Heart left ventricle (tissue), 16 donors: Measurements from ENCODE around the gene TRIOBP. TPM values are rescaled to one million over a fixed set of nuclear protein-coding genes. Genes with fewer than 3 reads are reported as not detected.

ENCODE experiments used
- ATAC-seq, 4 donors: fragments of 200-7000 bp; cut with Tn5 transposase; one replicate each; pipeline ENCODE4 v1.9.1; 2020 to 2022; ENCODE audit warnings: moderate library complexity in 4 of 4, mild to moderate bottlenecking in 3 of 4, moderate number of reproducible peaks in 1 of 4
- DNase-seq, 5 donors: peaks; one replicate each; pipeline ENCODE4 v3.0.0-alpha.2; 2020
- H3K27ac ChIP-seq, 12 donors: fragments of 200-600 bp; sonication (generic) in 4 of 12; one replicate each; pipeline versions ENCODE4 v1.5.0 to v1.8.0; 2016 to 2022; ENCODE audit warnings: mild to moderate bottlenecking in 2 of 12
- H3K27me3 ChIP-seq, 9 donors: fragments of 200-600 bp; sonication (generic) in 2 of 9; one replicate each; pipeline versions ENCODE4 v1.5.1 to v1.8.0; 2016 to 2022; ENCODE audit warnings: mild to moderate bottlenecking in 3 of 9
- H3K36me3 ChIP-seq, 9 donors: fragments of 200-600 bp; sonication (generic) in 2 of 9; one replicate each; pipeline versions ENCODE4 v1.5.0 to v1.8.0; 2018 to 2022; ENCODE audit warnings: mild to moderate bottlenecking in 2 of 9
- H3K4me1 ChIP-seq, 12 donors: fragments of 200-600 bp; sonication (generic) in 4 of 12; one replicate each; pipeline versions ENCODE4 v1.5.0 to v1.8.0; 2016 to 2022; ENCODE audit warnings: mild to moderate bottlenecking in 3 of 12
- H3K4me3 ChIP-seq, 12 donors: fragments of 200-600 bp; sonication (generic) in 4 of 12; one replicate each; pipeline versions ENCODE4 v1.5.0 to v1.8.0; 2017 to 2022; ENCODE audit warnings: mild to moderate bottlenecking in 9 of 12, moderate library complexity in 4 of 12
- H3K9me3 ChIP-seq, 12 donors: fragments of 200-600 bp; sonication (generic) in 4 of 12; one replicate each; pipeline versions ENCODE4 v1.5.0 to v1.8.0; 2016 to 2022; ENCODE audit warnings: mild to moderate bottlenecking in 1 of 12
- CTCF ChIP-seq, 12 donors: fragments of 200-600 bp; sonication (generic) in 4 of 12; IDR thresholded peaks; one replicate each; pipeline versions ENCODE4 v1.5.0 to v1.8.0; 2018 to 2022; ENCODE audit warnings: antibody characterized with exemption in 12 of 12, mild to moderate bottlenecking in 5 of 12
- POLR2A ChIP-seq, 2 donors: fragments of 450-650 bp; IDR thresholded peaks; one replicate each; pipeline ENCODE4 v1.6.1; 2017; ENCODE audit warnings: antibody characterized with exemption in 2 of 2, mild to moderate bottlenecking in 2 of 2, moderate library complexity in 2 of 2
- WGBS, 4 donors: extraction: QIAGEN DNeasy Blood & Tissue Kit in 2 of 4; methylation state at CpG; one replicate each; pipeline versions ENCODE4 v1.1.5 to v1.1.7; 2013 to 2018; 5-methylcytosine and 5-hydroxymethylcytosine counted together
- intact Hi-C, 10 donors: fragments of 100-400 bp; cut with DNase I; formaldehyde crosslinking; loops; one replicate each; pipeline versions ENCODE4 v1.11.1 to v1.14.2; 2022
- polyA plus RNA-seq, 2 donors: library from polyadenylated mRNA; stranded (reverse); fragments of 200-250 nt; gene quantifications; one replicate each; pipeline ENCODE4 v1.2.3, GENCODE V29; 2013
- total RNA-seq, 9 donors: library from RNA; depleted of rRNA in 2 of 9; stranded (reverse); fragments of >200 nt in 2 of 9; fragmentation: NEBNext Ultra II Directional in 3 of 9; extraction: Animal tissue kit (Norgen Biotek cat#: 25700) in 3 of 9; gene quantifications; one replicate each; pipeline versions ENCODE4 v1.1.0 to v1.2.4, GENCODE V29; 2016 to 2023
- donor health status: ischemic (EF 13 %, LVEDD 7.1; RV severe dilation, severe dysfunction).
- donor health status: healthy with polysubstance abuse.
- donor health status: DM: no; HTN: yes; CAD: no.
- donor health status: DM: no; HTN: no; CAD: no.
- donor health status: ischemic (EF 25% LVEDD 6.9; RV normal size, moderate dysfunction).
- donor health status: ischemic (EF 25% LVEDD 5.7; RV mildly dilated, moderate dysfunction).
- donor health status: healthy.
- donor health status: DM: yes; HTN: yes; CAD: no.
- donor health status: ischemic (EF 35%, LVEDD 5.7; RV mildly dilated, moderate dysfunction).
- donor health status: nonischemic (EF 11% LVEDD 7.7; RV severe dilation, severe dysfunction).
- donor health status: DM: yes; HTN: yes; CAD: no.
- donor health status: PGD.
- donor health status: ischemic (EF 29% LVEDD 5.4; RV normal size, mild dysfunction).
- donor health status: nonischemic (EF 23%, LVEDD 6.1; RV moderate dilation, normal function).

Gene TRIOBP
- total and polyA plus RNA-seq, 11 donors, result 54.9 to 147 (median 94.7) TPM

- intact Hi-C loops, result loop anchor here in 1 of 10 donors (10.0 kb wide), 1 partner anchor 53 kb away; no protein-coding TSS in a partner anchor
- peak in 1 of 2 donors; percentile 56 for TF ChIP-seq POLR2A (IDR thresholded peaks at IDR 0.05)
- TF ChIP-seq CTCF (IDR thresholded peaks at IDR 0.05), result no peak
- peak within 1 kb of the TSS; percentile 48 to 85 (median 74) for H3K4me3 ChIP-seq
- no peaks in the 10 kb centered on the region for H3K27me3 ChIP-seq
- ATAC-seq, result peak; percentile 87 to 92 (median 90)
- peak within 1 kb of the TSS in 10 of 12 donors; percentile 52 to 97 (median 80) for H3K27ac ChIP-seq
- H3K4me1 ChIP-seq, result peaks cover 0 to 57% (median 30%) of the 10 kb centered on the region in 12 donors
- peak; percentile 95 to 97 (median 97) for DNase-seq
- no peaks in the 10 kb centered on the region for H3K36me3 ChIP-seq
- 0 to 1% (median 0%) methylated on average over 16 to 73 of the region's 73 CpGs for WGBS, 4 donors
- no peaks in the 10 kb centered on the region for H3K9me3 ChIP-seq
Measured at GRCh38 chr22:37807410-37808293, 110.8 kb downstream of the TRIOBP start, which contains the start of gene GCAT. Gene GCAT (plus strand): TSS chr22:37807934. CDS start chr22:37807968, 34 bp downstream.

- intact Hi-C loops, result loop anchor here in 1 of 10 donors (10.0 kb wide), 1 partner anchor 53 kb away; no protein-coding TSS in a partner anchor
- ATAC-seq (no peak), DNase-seq (no peak)
- H3K27me3 ChIP-seq, result no peaks in the 10 kb centered on the region
- H3K4me3 ChIP-seq, result peak overlapping the region; percentile 9 to 85 (median 74)
- no peaks in the 10 kb centered on the region for H3K9me3 ChIP-seq
- H3K36me3 ChIP-seq, result no peaks in the 10 kb centered on the region
- 8 to 14% (median 10%) methylated on average over 8 of the region's 8 CpGs for whole genome bisulfite sequencing, 4 donors
- TF ChIP-seq CTCF (IDR thresholded peaks at IDR 0.05) (no peak), POLR2A (IDR thresholded peaks at IDR 0.05) (no peak)
- peak overlapping the region in 10 of 12 donors; percentile 52 to 95 (median 70) for H3K27ac ChIP-seq
- H3K4me1 ChIP-seq, result peaks cover 0 to 53% (median 28%) of the 10 kb centered on the region in 12 donors
Measured at GRCh38 chr22:37808294-37808657, 111.4 kb downstream of the TRIOBP start.

- no peak for DNase-seq
- no peak overlapping the region for H3K4me3 ChIP-seq
- no peak for TF ChIP-seq CTCF (IDR thresholded peaks at IDR 0.05)
- no peak for TF ChIP-seq POLR2A (IDR thresholded peaks at IDR 0.05)
- H3K36me3 ChIP-seq, result peaks cover 0 to 14% (median 0%) of the 10 kb centered on the region in 9 donors
- no peak overlapping the region for H3K27ac ChIP-seq
- peaks cover 0 to 42% (median 23%) of the 10 kb centered on the region in 12 donors for H3K4me1 ChIP-seq
- no peaks in the 10 kb centered on the region for H3K27me3 ChIP-seq
- intact Hi-C loops, result loop anchor here in 3 of 10 donors (10.0 kb wide), 3 partner anchors 55 to 155 kb away; no protein-coding TSS in a partner anchor
- ATAC-seq, result no peak
- WGBS, 4 donors, result 92 to 97% (median 96%) methylated on average over 5 of the region's 5 CpGs
- no peaks in the 10 kb centered on the region for H3K9me3 ChIP-seq
Measured at GRCh38 chr22:37809672-37810333, 113.0 kb downstream of the TRIOBP start.
